Measurements from ENCODE around the gene STX10. TPM values are rescaled to one million over a fixed set of nuclear protein-coding genes. Genes with fewer than 3 reads are reported as not detected.

The STX10 gene
- total and polyA plus RNA-seq, 2 donors (not counting 3 experiments of a cell fraction or from before 2014, with no cell fraction given): 63.1 to 91.6 TPM

DNA sequence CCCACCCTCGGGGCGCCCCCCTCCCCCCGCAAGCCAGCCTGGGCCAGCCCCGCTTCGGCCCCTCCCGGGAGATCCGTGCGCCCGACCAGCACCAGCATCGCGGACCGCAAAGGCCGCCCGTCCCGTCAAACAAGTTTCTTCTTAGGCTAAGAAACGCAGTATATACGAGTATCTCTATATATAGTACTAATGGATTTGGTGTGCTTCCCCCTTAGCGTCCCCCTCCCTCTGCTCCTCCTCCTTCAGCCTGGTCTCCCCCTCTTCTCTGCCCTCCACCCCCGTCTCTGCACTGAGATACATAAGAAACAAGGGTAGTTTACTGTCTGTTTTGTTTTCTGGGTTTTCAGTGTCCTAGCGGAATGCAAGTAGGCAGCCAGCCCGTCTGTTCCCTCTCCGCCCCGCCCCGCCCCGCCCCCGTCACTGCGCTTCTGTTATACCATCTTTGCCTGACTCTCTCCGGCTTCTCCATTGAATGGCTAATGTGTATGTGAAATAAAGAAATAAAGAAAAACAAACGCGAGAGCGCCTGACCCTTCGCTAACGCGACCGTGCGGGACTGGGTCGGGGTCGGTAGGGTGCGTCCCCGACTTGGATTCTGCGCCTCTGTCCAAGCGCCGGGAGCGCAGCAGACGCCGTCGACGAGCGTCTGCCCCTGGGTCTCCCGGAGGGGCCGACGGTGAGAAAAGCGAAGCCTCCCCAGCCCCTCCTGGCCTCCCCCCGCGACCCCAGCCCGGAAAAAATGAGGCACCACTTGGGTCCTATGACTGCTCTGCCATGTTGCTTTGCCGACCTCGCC, 51.7 kb downstream of the STX10 start:
- no peaks in the 10 kb centered on the region for H4K20me1 ChIP-seq (replicated peaks; ENCODE audit: control insufficient read depth, extremely low read depth, insufficient read depth, low read length)
- intact Hi-C loops (cut with micrococcal nuclease): loop anchor here (5.0 kb wide), 1 partner anchor 376 kb away; the partner anchor contains the start of gene TNPO2
- peak; percentile 34 for TF ChIP-seq POLR2A (IDR thresholded peaks at IDR 0.05; ENCODE audit: low read depth, low read length)
- no peak for TF ChIP-seq MAX (IDR thresholded peaks at IDR 0.05; ENCODE audit: insufficient read depth, insufficient read length)
- peak overlapping the region; percentile 89 for H3K27ac ChIP-seq (ENCODE audit: insufficient read depth, low read depth, low read length)
- dilution Hi-C loops (cut with MboI; ENCODE audit: extremely low pct_ligation_motif_present, low sequenced_read_pairs): no loop called here
- ChIA-PET CTCF (interaction anchor here (0.7 to 1.5 kb wide), 2 partner anchors 65 kb away, joined by 4 to 6 read pairs; no protein-coding TSS in a partner anchor), POLR2A (no interaction called here)
- H3K4me1 ChIP-seq (ENCODE audit: control insufficient read depth, extremely low read depth, insufficient read depth, low read length): peaks cover 52% of the 10 kb centered on the region
- BruUV-seq (replicated peaks): no TSS peak
- H3K4me2 ChIP-seq (ENCODE audit: insufficient read depth, low read length): peak overlapping the region; percentile 19
- H3K9ac ChIP-seq (replicated peaks; ENCODE audit: extremely low read depth, insufficient read depth, low read length): peak overlapping the region; percentile 4
- DNase-seq (ENCODE audit: low read depth, low spot score) (peak; percentile 72), FAIRE-seq (peak; percentile 71)
- H3K9me1 ChIP-seq (replicated peaks; ENCODE audit: control insufficient read depth, extremely low read depth, insufficient read depth, low read length): no peaks in the 10 kb centered on the region
- H3K27me3 ChIP-seq (ENCODE audit: control insufficient read depth in 2 of 2, insufficient read depth in 2 of 2, low read length in 2 of 2): no peaks in the 10 kb centered on the region
- peaks cover 30% of the 10 kb centered on the region for H3K79me2 ChIP-seq (ENCODE audit: control insufficient read depth, insufficient read depth, low read length)
- no peak overlapping the region for H2AFZ ChIP-seq (ENCODE audit: low read depth, low read length)
- peak overlapping the region in 1 of 3 experiments; percentile 33 for H3K4me3 ChIP-seq (replicated peaks in 1 of 3; ENCODE audit: insufficient read depth in 1 of 3, low read depth in 1 of 3, low read length in 3 of 3)
- no peaks in the 10 kb centered on the region for H3K9me3 ChIP-seq (replicated peaks; ENCODE audit: control insufficient read depth, insufficient read depth, low read length)
- peaks cover 2 to 3% of the 10 kb centered on the region in 2 experiments for H3K36me3 ChIP-seq (ENCODE audit: control insufficient read depth in 2 of 2, extremely low read depth in 1 of 2, insufficient read depth in 2 of 2, low read length in 2 of 2)

DNA sequence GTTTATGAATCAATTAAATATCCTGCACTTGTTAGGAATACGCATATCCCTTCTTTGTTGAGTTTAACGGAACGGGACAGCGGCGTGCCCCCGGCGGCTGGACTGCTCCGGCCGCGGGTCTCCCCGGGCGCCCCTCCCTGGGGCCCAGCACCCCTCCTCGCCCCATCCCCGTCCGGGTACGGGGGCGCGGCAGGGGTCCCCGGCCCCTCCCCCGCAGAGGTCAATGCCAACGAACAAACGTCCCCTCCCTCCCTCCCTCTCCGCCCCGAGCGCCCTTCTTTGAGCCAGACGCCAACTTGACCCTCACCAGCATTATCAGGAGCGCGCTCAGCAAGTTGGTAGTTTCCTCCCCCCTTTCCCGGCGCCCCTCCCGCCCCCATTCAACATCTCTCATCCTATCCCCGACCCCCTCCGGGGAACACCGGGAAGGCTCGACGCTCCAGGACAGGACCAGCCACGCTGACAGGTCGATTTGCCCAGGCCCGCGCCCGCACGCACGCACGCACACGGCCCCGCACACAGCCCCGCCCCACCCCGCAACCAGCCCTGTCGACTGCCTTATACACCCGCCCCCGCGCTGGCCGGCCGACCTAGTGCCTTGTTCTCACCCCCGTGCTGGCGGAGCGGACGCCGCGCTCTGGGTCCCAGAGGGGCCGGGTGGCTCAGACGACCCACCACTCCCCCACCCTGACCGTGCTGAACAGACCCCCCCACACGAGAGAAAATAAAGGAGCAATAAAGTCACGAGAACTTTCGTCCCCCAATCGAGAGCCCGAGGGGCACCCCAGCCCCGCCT, 52.5 kb downstream of the STX10 start:
- DNase-seq (ENCODE audit: low read depth, low spot score) (peak; percentile 52), FAIRE-seq (no peak)
- ChIA-PET POLR2A (no interaction called here), CTCF (interaction anchor here (0.7 to 8.5 kb wide), 4 partner anchors 37 to 118 kb away, joined by 3 to 543 read pairs (median 34); partner anchors contain the start of genes IER2 and STX10)
- H3K9ac ChIP-seq (replicated peaks; ENCODE audit: extremely low read depth, insufficient read depth, low read length): peak overlapping the region; percentile 38
- no peak overlapping the region for H2AFZ ChIP-seq (ENCODE audit: low read depth, low read length)
- TF ChIP-seq POLR2A (IDR thresholded peaks at IDR 0.05; ENCODE audit: low read depth, low read length) (peak; percentile 74), CTCF (IDR thresholded peaks at IDR 0.05; ENCODE audit: extremely low read depth in 1 of 2, insufficient read depth in 1 of 2, low read depth in 1 of 2, low read length in 2 of 2) (no peak)
- intact Hi-C loops (cut with micrococcal nuclease) (loop anchor here (2.0 to 5.0 kb wide), 2 partner anchors 375 to 741 kb away; partner anchors contain the start of gene TNPO2), dilution Hi-C loops (cut with MboI; ENCODE audit: extremely low pct_ligation_motif_present, low sequenced_read_pairs) (no loop called here)
- peaks cover 45% of the 10 kb centered on the region for H3K4me1 ChIP-seq (ENCODE audit: control insufficient read depth, extremely low read depth, insufficient read depth, low read length)
- H3K4me3 ChIP-seq (replicated peaks in 1 of 3; ENCODE audit: insufficient read depth in 1 of 3, low read depth in 1 of 3, low read length in 3 of 3): peak overlapping the region; percentile 16 to 33 (median 25)
- peaks cover 30% of the 10 kb centered on the region for H3K79me2 ChIP-seq (ENCODE audit: control insufficient read depth, insufficient read depth, low read length)
- H3K4me2 ChIP-seq (ENCODE audit: insufficient read depth, low read length): peak overlapping the region; percentile 54
- BruUV-seq (replicated peaks): no TSS peak
- H3K9me3 ChIP-seq (replicated peaks; ENCODE audit: control insufficient read depth, insufficient read depth, low read length): no peaks in the 10 kb centered on the region
- H3K27ac ChIP-seq (ENCODE audit: insufficient read depth, low read depth, low read length): peak overlapping the region; percentile 19
- peaks cover 2 to 3% of the 10 kb centered on the region in 2 experiments for H3K36me3 ChIP-seq (ENCODE audit: control insufficient read depth in 2 of 2, extremely low read depth in 1 of 2, insufficient read depth in 2 of 2, low read length in 2 of 2)
- H4K20me1 ChIP-seq (replicated peaks; ENCODE audit: control insufficient read depth, extremely low read depth, insufficient read depth, low read length): no peaks in the 10 kb centered on the region
- no peaks in the 10 kb centered on the region for H3K9me1 ChIP-seq (replicated peaks; ENCODE audit: control insufficient read depth, extremely low read depth, insufficient read depth, low read length)
- no peaks in the 10 kb centered on the region for H3K27me3 ChIP-seq (ENCODE audit: control insufficient read depth in 2 of 2, insufficient read depth in 2 of 2, low read length in 2 of 2)

All from endothelial cell of umbilical vein (primary cell).